Keratinocyte (primary cell): ENCODE results near the gene PDCD6IP.

ENCODE experiments used
- CTCF ChIP-seq, 3 experiments: IDR thresholded peaks in 1 of 3; conservative IDR thresholded peaks in 1 of 3; optimal IDR thresholded peaks in 1 of 3; 2 replicates in 2 of 3; 3 replicates in 1 of 3; pipeline versions ENCODE3 to v1.5.1; 2011; ENCODE audit warnings: low read length in 3 of 3, mild to moderate bottlenecking in 3 of 3, moderate library complexity in 2 of 3, control low read depth in 1 of 3, inconsistent platforms in 1 of 3; ENCODE audit not compliant: insufficient read depth in 2 of 3; ENCODE audit errors: extremely low read depth in 1 of 3
- EZH2 ChIP-seq: IDR thresholded peaks from one replicate; pipeline ENCODE4 v1.6.1; 2012; ENCODE audit warnings: inconsistent platforms, mild to moderate bottlenecking, low read length, moderate library complexity

GRCh38 chr3:33910031-33910430 is 111.6 kb downstream of the PDCD6IP start:
- TF ChIP-seq CTCF (optimal IDR thresholded peaks at IDR 0.05 in 1 of 3, IDR thresholded peaks at IDR 0.05 in 1 of 3, conservative IDR thresholded peaks at IDR 0.05 in 1 of 3; ENCODE audit: extremely low read depth in 1 of 3, insufficient read depth in 2 of 3, low read length in 3 of 3): no peak
- no peak for TF ChIP-seq EZH2
